Natural killer cell (primary cell): ENCODE measurements around the gene RDH8. TPM values are rescaled to one million over a fixed set of nuclear protein-coding genes. Genes with fewer than 3 reads are reported as not detected.

Source experiments
- ATAC-seq, 3 donors: fragments of 150-1000 bp in 2 of 3; fragments of 200-7000 bp in 1 of 3; cut with Tn5 transposase; 1 replicate in 1 of 3; 2 replicates in 2 of 3; pipeline ENCODE4 v1.10.0; 2021; ENCODE audit warnings: mild to moderate bottlenecking in 2 of 3, moderate library complexity in 2 of 3
- DNase-seq, 2 donors: peaks; one replicate each; pipeline versions ENCODE4 v3.0.0 to v3.0.0-alpha.2; 2013 to 2021; ENCODE audit warnings: mixed read lengths in 1 of 2
- H3K27ac ChIP-seq: one replicate; pipeline ENCODE4 v1.5.1; 2013; ENCODE audit warnings: mild to moderate bottlenecking, low read length
- H3K27me3 ChIP-seq: one replicate; pipeline ENCODE4 v1.6.1; 2013; ENCODE audit warnings: low read length; ENCODE audit not compliant: control insufficient read depth, insufficient read depth
- H3K36me3 ChIP-seq: one replicate; pipeline ENCODE4 v1.6.1; 2013; ENCODE audit warnings: low read length; ENCODE audit not compliant: control insufficient read depth, insufficient read depth
- H3K4me1 ChIP-seq: one replicate; pipeline ENCODE4 v1.6.1; 2013; ENCODE audit warnings: low read length; ENCODE audit not compliant: control insufficient read depth, insufficient read depth
- H3K4me3 ChIP-seq: one replicate; pipeline ENCODE4 v1.5.1; 2013; ENCODE audit warnings: low read length
- H3K9me3 ChIP-seq: one replicate; pipeline ENCODE4 v1.6.1; 2013; ENCODE audit warnings: low read length; ENCODE audit not compliant: control insufficient read depth, insufficient read depth
- H3K27ac Mint-ChIP-seq, 2 donors: one replicate each; pipeline ENCODE4 v1.8.0; 2022; ENCODE audit warnings: mild to moderate bottlenecking in 2 of 2, mixed read lengths in 2 of 2, moderate library complexity in 1 of 2
- H3K27me3 Mint-ChIP-seq, 2 donors: one replicate each; pipeline ENCODE4 v1.8.0; 2022; ENCODE audit warnings: low read depth in 2 of 2, mixed read lengths in 2 of 2
- H3K36me3 Mint-ChIP-seq: one replicate; pipeline ENCODE4 v1.8.0; 2022; ENCODE audit warnings: mixed read lengths
- H3K4me1 Mint-ChIP-seq, 2 donors: one replicate each; pipeline ENCODE4 v1.8.0; 2022; ENCODE audit warnings: mixed read lengths in 2 of 2
- H3K4me3 Mint-ChIP-seq: one replicate; pipeline ENCODE4 v1.8.0; 2022; ENCODE audit warnings: mild to moderate bottlenecking, moderate library complexity, mixed read lengths
- H3K9me3 Mint-ChIP-seq, 2 donors: one replicate each; pipeline ENCODE4 v1.8.0; 2022; ENCODE audit warnings: mixed read lengths in 2 of 2
- CTCF ChIP-seq: fragments of 200-600 bp; IDR thresholded peaks from one replicate; pipeline ENCODE4 v1.8.0; 2022; ENCODE audit warnings: antibody characterized with exemption
- WGBS: methylation state at CpG from one replicate; pipeline ENCODE4 v1.1.7; 2013; ENCODE audit warnings: missing lambda C conversion rate; ENCODE audit not compliant: insufficient coverage; 5-methylcytosine and 5-hydroxymethylcytosine counted together
- intact Hi-C: fragments of 100-400 bp; cut with micrococcal nuclease; formaldehyde crosslinking; loops from one replicate; pipeline ENCODE4 v1.14.2; 2022
- total RNA-seq, 4 donors: library from RNA; stranded (reverse); fragments of 120-200 nt in 1 of 4; gene quantifications; one replicate each; pipeline versions ENCODE4 v1.2.3 to v1.2.4, GENCODE V29; 2013 to 2022

RDH8 gene
- total RNA-seq, 3 donors from 2014 or later (not counting 1 experiment from before 2014, with no cell fraction given): not detected

DNA sequence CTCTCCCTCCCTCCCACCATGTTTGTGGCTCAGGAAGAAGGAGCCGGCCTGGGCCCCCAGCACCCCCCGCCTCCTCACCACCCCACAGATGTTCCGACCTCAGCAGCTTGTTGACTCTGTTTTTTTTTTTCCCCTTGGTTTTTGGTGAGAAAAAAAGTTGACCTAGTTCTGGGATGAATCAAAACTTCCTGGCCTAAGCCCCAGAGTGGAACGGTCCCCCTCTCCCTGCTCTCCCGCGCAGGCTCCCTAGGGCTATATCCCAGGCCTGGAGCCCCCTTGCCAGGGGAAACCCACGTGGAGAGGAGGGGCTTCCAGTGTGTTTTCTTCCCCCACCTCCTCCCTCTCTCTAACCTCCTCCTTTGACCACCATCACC is 7.0 kb upstream of the RDH8 start:
- intact Hi-C loops: no loop called here
- Histone ChIP-seq H3K36me3 (no peaks in the 10 kb centered on the region), H3K4me3 (peak overlapping the region; percentile 17), H3K27ac (peak overlapping the region; percentile 8), H3K27me3 (peaks cover 18% of the 10 kb centered on the region), H3K9me3 (no peaks in the 10 kb centered on the region), H3K4me1 (peaks cover 64% of the 10 kb centered on the region)
- Mint-ChIP-seq H3K4me1 (peaks cover 39 to 74% of the 10 kb centered on the region in 2 donors), H3K27ac (peak overlapping the region in 1 of 2 donors; percentile 55), H3K36me3 (no peaks in the 10 kb centered on the region), H3K4me3 (peak overlapping the region; percentile 54), H3K27me3 (peaks cover 19 to 25% of the 10 kb centered on the region in 2 donors), H3K9me3 (no peaks in the 10 kb centered on the region)
- TF ChIP-seq CTCF: no peak
- no peak for ATAC-seq
- whole genome bisulfite sequencing: 11% methylated on average over 4 of the region's 7 CpGs
- DNase-seq: peak in 1 of 2 donors; percentile 40

DNA sequence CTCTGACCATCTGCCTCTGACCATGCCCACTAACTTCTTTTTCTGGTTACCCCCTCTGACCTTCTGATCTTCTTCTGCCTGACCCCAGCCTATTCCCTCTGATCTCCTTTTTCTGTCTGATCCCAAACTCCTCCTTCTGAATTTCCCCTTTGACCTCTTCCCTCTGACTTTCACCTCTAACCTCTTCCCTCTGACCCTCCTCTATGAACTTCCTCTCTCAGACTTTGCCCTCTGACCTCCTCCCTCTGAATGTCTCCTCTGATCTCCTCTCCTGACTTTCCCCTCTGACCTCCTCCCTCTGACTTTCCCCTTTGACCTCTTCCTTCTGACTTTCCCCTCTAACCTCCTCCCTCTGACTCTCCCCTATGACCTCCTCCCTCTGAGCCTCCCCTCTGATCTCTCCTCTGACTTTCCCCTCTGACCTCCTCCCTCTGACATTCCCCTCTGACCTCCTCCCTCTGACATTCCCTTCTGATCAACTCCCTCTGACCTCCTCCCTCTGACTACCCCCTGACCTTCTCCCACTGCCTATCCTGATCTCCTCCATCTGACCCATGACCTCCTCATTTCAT is 6.4 kb upstream of the RDH8 start:
- no peaks in the 10 kb centered on the region for H3K36me3 ChIP-seq
- H3K4me1 Mint-ChIP-seq: peaks cover 39 to 76% of the 10 kb centered on the region in 2 donors
- H3K36me3 Mint-ChIP-seq: no peaks in the 10 kb centered on the region
- DNase-seq (no peak), ATAC-seq (no peak)
- peak overlapping the region; percentile 54 for H3K4me3 Mint-ChIP-seq
- peaks cover 64% of the 10 kb centered on the region for H3K4me1 ChIP-seq
- H3K27me3 ChIP-seq: peaks cover 18% of the 10 kb centered on the region
- H3K9me3 ChIP-seq: no peaks in the 10 kb centered on the region
- peaks cover 22 to 26% of the 10 kb centered on the region in 2 donors for H3K27me3 Mint-ChIP-seq
- TF ChIP-seq CTCF: no peak
- peak overlapping the region in 1 of 2 donors; percentile 55 for H3K27ac Mint-ChIP-seq
- intact Hi-C loops: no loop called here
- peak overlapping the region; percentile 8 for H3K27ac ChIP-seq
- no peak overlapping the region for H3K4me3 ChIP-seq
- no peaks in the 10 kb centered on the region for H3K9me3 Mint-ChIP-seq

DNA sequence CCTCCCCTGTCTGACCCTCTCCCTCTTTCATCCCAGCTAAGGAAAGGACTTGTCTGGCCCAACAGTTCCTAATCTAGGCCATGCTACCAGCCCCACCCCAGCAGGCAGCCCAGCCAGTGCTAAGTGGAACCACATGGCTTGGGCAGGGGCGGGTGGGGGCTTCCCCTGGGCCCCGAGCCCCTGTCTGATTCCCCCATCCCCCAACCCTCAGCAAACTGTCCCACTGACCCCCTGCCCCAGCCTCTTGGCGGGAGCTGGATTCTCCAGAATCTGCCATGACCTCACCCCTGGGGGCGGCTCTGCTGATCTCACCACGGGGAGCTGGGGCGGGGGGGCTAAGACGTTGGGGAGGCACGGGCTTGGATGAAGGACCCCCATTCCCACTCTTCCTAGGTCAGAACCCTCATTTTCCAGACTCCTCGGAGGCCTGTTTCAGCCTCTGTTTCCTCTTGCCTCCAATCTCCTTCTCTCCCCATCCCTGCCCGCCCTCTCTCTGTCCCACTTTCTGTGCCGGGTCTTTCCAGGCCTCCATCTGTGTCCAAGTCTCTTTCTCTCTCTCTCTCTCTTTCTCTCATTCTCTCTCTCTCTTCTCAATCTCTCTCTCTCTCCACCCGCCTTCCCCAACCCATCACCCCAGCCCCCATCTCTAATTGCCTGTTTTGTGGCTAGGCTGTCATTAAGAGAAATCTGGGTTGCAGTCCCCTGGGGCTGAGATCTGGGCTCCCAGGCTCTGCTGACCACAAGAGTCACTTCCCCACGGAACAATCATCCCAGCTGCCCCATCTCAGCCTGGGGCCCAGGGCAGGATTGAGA is 5.7 kb upstream of the RDH8 start:
- Mint-ChIP-seq H3K9me3 (no peaks in the 10 kb centered on the region), H3K4me1 (peaks cover 39 to 74% of the 10 kb centered on the region in 2 donors), H3K27me3 (peaks cover 28 to 29% of the 10 kb centered on the region in 2 donors), H3K27ac (peak overlapping the region in 1 of 2 donors; percentile 55), H3K4me3 (no peak overlapping the region), H3K36me3 (no peaks in the 10 kb centered on the region)
- DNase-seq: no peak
- H3K4me1 ChIP-seq: peaks cover 64% of the 10 kb centered on the region
- no peak for TF ChIP-seq CTCF
- H3K4me3 ChIP-seq: no peak overlapping the region
- H3K9me3 ChIP-seq: no peaks in the 10 kb centered on the region
- ATAC-seq: no peak
- no peak overlapping the region for H3K27ac ChIP-seq
- H3K27me3 ChIP-seq: peaks cover 16% of the 10 kb centered on the region
- intact Hi-C loops: no loop called here
- H3K36me3 ChIP-seq: no peaks in the 10 kb centered on the region
- 45% methylated on average over 13 of the region's 13 CpGs for WGBS
